ENCODE measurements around the gene CFTR.

CFTR gene

GRCh38 chr7:117656806-117657205 lies 177.0 kb downstream of the CFTR start:
- no peak for DNase-seq

- no peak for DNase-seq
These were observed 179.7 kb downstream of the CFTR start for GRCh38 chr7:117659531-117660011.

- DNase-seq = no peak
These were observed 181.5 kb downstream of the CFTR start for GRCh38 chr7:117661328-117661727.

- DNase-seq = no peak
These were observed 184.2 kb downstream of the CFTR start for GRCh38 chr7:117664047-117664446.

GRCh38 chr7:117665368-117665767 lies 185.5 kb downstream of the CFTR start:
- DNase-seq = no peak

- no peak for DNase-seq
These were observed 186.2 kb downstream of the CFTR start for GRCh38 chr7:117666031-117666430.

GRCh38 chr7:117666689-117667088 lies 186.9 kb downstream of the CFTR start:
- no peak for DNase-seq

- DNase-seq = no peak
These were observed 187.6 kb downstream of the CFTR start for GRCh38 chr7:117667456-117667855.

GRCh38 chr7:117669818-117670217 lies 190.0 kb downstream of the CFTR start:
- no peak for DNase-seq

GRCh38 chr7:117672453-117672852 lies 192.6 kb downstream of the CFTR start:
- no peak for DNase-seq

- DNase-seq = no peak
These were observed 193.5 kb downstream of the CFTR start for GRCh38 chr7:117673367-117673766.

- DNase-seq = peak; percentile 17
These were observed 194.0 kb downstream of the CFTR start for GRCh38 chr7:117673839-117674238.

GRCh38 chr7:117674617-117675016 lies 194.8 kb downstream of the CFTR start:
- DNase-seq = no peak

GRCh38 chr7:117675497-117676435 lies 195.9 kb downstream of the CFTR start:
- no peak for DNase-seq

- no peak for DNase-seq
These were observed 199.3 kb downstream of the CFTR start for GRCh38 chr7:117679120-117679519.

- no peak for DNase-seq
These were observed 203.0 kb downstream of the CFTR start for GRCh38 chr7:117682681-117683385.

GRCh38 chr7:117683430-117684175 lies 203.8 kb downstream of the CFTR start:
- DNase-seq = no peak

- no peak for DNase-seq
These were observed 206.0 kb downstream of the CFTR start for GRCh38 chr7:117685795-117686194.

- no peak for DNase-seq
These were observed 206.6 kb downstream of the CFTR start for GRCh38 chr7:117686311-117686935.

GRCh38 chr7:117688126-117688525 lies 208.3 kb downstream of the CFTR start:
- no peak for DNase-seq

GRCh38 chr7:117689406-117689805 lies 209.6 kb downstream of the CFTR start:
- no peak for DNase-seq

- DNase-seq = no peak
These were observed 210.3 kb downstream of the CFTR start for GRCh38 chr7:117690147-117690546.

GRCh38 chr7:117692338-117692737 lies 212.5 kb downstream of the CFTR start:
- DNase-seq = no peak
